ENCODE measurements around the gene NPTXR.

DNA sequence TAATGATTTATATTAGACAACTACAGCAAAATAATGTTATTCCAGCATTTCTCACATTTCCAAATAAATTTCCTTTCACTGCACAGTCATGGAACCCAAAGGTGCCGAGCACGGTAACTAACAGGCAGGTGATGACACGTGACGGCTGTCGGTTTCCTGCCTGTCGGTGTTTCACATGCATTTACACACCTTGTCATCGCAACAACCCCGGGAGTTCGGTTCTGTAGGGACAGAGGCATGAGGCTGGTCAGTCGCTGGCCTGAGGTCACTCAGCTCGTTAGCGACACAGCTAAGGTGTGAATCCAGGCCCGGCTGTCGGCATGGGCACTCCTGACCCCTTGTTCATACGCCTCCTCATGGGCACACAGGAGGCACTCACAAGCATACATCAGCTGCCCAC, 59.8 kb downstream of the NPTXR start:
- TF ChIP-seq MEF2A (IDR thresholded peaks at IDR 0.05; ENCODE audit: insufficient read depth, low read depth, low read length), result no peak
- no peak for TF ChIP-seq HDAC2 (IDR thresholded peaks at IDR 0.05)

All from GM12878 (cell line).